AG04450 (cell line): ENCODE results near the gene CORO6. TPM values are rescaled to one million over a fixed set of nuclear protein-coding genes. Genes with fewer than 3 reads are reported as not detected.

Experiments
- CTCF ChIA-PET: fragments of 300-600, 350-600 bp; formaldehyde crosslinking; extraction: SDS; loops from one replicate; lab custom pipeline; 2022; ENCODE audit warnings: antibody characterized with exemption, inconsistent platforms; lab: Charles Lee
- POLR2A ChIA-PET: fragments of 350-600 bp; formaldehyde crosslinking; extraction: SDS; loops from one replicate; lab custom pipeline; 2021; ENCODE audit warnings: antibody characterized with exemption, inconsistent platforms; lab: Yijun Ruan, JAX
- DNase-seq: peaks from one replicate; pipeline ENCODE4 v3.0.0-alpha.2; 2011; ENCODE audit warnings: low read depth, low spot score
- H3K27ac ChIP-seq: one replicate; pipeline ENCODE4 v1.5.1; 2012; ENCODE audit warnings: low read depth, low read length, control low read depth
- H3K27me3 ChIP-seq: one replicate; pipeline ENCODE4 v1.6.0; 2012; ENCODE audit warnings: low read length; ENCODE audit not compliant: control insufficient read depth, insufficient read depth
- H3K4me3 ChIP-seq: 2 replicates; pipeline ENCODE4 v1.5.1; 2011; ENCODE audit warnings: mild to moderate bottlenecking, low read depth, low read length, control low read depth
- H3K9me3 ChIP-seq: 2 replicates; pipeline ENCODE4 v1.5.1; 2012; ENCODE audit warnings: low read length; ENCODE audit not compliant: control insufficient read depth, insufficient read depth
- CTCF ChIP-seq: IDR thresholded peaks from 2 replicates; pipeline ENCODE4 v1.5.1; 2011; ENCODE audit warnings: low read depth, low read length, control low read depth, inconsistent platforms
- polyA plus RNA-seq: library from polyadenylated mRNA; depleted of rRNA; stranded (reverse); fragments of >200 nt; gene quantifications from 2 replicates; pipeline ENCODE4 v1.2.3, GENCODE V29; 2011

Gene CORO6
- polyA plus RNA-seq, 1 experiment, result 9.3 TPM

- DNase-seq, result no peak
- Histone ChIP-seq H3K27ac (no peak overlapping the region), H3K27me3 (no peaks in the 10 kb centered on the region), H3K9me3 (no peaks in the 10 kb centered on the region; the same call in 1 of the 2 replicates), H3K4me3 (no peak overlapping the region)
- ChIA-PET CTCF (interaction anchor here (0.5 to 0.7 kb wide), 2 partner anchors 11 to 16 kb away, joined by 3 read pairs; no protein-coding TSS in a partner anchor), POLR2A (no interaction called here)
- no peak for TF ChIP-seq CTCF
Observed at GRCh38 chr17:29627951-29628350, 5.2 kb upstream of the CORO6 start.

DNA sequence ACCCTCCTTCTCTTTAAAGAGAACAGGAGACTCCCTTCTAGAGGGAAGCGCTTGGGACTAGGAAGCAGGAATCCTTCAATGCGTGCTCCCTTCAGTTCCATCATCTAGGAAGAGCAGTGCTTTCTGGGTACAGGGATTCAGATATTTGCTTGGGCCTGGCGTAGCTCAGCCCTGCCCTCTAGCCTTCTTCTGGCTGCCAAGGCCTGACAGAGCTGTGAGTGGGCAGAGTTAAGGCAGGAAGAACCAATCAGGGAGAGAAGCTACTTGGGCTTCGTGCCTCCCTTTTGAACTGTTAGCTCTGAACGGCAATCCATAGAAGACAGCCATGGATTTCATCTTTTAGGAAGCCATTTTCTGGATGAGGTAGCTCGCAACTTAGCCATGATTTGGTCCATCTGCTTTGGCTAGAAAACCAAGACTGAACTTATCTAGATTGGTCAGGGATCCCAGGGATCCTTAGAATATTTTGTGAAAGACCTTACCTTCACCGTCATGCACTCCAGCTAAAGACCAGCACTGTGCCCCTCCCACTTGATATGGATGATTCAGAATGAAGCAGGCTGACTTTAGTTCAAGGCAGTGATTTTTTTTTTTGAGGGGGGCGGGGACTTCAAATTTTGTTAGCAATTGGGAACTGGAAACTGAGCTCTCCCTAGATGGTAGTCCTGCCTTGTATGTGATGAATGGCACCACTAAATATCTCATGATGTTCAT lies 2.5 kb upstream of the CORO6 start:
- Histone ChIP-seq H3K27me3 (no peaks in the 10 kb centered on the region), H3K9me3 (no peaks in the 10 kb centered on the region; the same call in 1 of the 2 replicates), H3K4me3 (no peak overlapping the region), H3K27ac (no peak overlapping the region)
- TF ChIP-seq CTCF, result no peak
- POLR2A ChIA-PET, result no interaction called here
- CTCF ChIA-PET, result interaction anchor here (0.7 to 1.9 kb wide), 6 partner anchors 8 to 154 kb away, joined by 3 to 11 read pairs (median 4); no protein-coding TSS in a partner anchor
- no peak for DNase-seq

DNA sequence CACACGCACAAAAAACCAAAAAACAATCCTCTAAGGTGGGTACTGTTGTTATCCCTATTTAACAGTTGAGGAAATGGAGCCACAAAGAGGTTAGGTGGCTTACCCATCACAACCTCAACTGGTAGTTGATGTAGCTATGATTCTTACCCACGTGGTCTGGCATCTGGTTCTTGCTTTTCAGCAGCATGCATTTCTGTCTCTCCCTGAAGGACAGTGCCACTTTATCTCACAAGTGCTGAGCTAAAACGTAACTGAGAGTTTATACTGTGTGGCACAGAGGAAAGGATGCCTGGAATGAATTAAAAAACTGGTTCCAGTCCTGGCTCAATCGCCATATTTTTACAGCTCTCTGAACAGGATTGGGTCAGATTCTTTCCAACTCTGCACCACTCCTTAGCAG lies 1.9 kb upstream of the CORO6 start:
- Histone ChIP-seq H3K4me3 (no peak overlapping the region), H3K27me3 (no peaks in the 10 kb centered on the region), H3K27ac (no peak overlapping the region), H3K9me3 (no peaks in the 10 kb centered on the region; the same call in 1 of the 2 replicates)
- ChIA-PET CTCF (interaction anchor here (0.6 to 1.9 kb wide), 4 partner anchors 11 to 155 kb away, joined by 3 to 11 read pairs (median 4); no protein-coding TSS in a partner anchor), POLR2A (no interaction called here)
- TF ChIP-seq CTCF, result no peak
- DNase-seq, result no peak

- no peak for TF ChIP-seq CTCF
- no peaks in the 10 kb centered on the region; the same call in 1 of the 2 replicates for H3K9me3 ChIP-seq
- DNase-seq, result no peak
- no peak overlapping the region for H3K27ac ChIP-seq
- ChIA-PET CTCF (interaction anchor here (0.6 to 1.9 kb wide), 2 partner anchors 10 to 42 kb away, joined by 3 to 5 read pairs; no protein-coding TSS in a partner anchor), POLR2A (interaction anchor here (0.6 kb wide), 1 partner anchor 161 kb away, joined by 3 read pairs; no protein-coding TSS in a partner anchor)
- peak overlapping the region; percentile 77; the same call in 1 of the 2 replicates for H3K4me3 ChIP-seq
- no peaks in the 10 kb centered on the region for H3K27me3 ChIP-seq
Observed at GRCh38 chr17:29623283-29623647, 553 bp upstream of the CORO6 start.

DNA sequence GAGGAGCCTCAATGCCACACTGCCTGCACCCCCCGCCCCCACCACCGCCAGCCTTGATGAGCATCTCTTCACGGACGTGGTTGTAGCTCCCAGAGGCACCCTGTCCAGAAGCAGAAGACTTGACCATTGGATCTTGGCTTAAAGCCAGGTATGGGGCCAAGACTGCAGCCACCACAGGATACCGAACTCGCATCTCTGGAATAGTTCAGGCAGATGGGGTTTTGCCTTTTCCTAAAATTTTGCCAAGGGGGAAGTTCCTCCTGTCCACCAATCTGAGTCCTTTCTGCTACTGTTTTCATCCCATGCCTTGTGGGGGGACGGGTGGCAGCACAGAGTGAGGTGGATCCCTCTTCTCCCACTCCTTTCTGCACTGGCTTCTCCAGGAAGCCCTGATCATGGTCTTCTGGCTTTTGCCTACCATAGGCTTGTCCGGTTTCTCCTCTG lies 939 bp downstream of the CORO6 start:
- TF ChIP-seq CTCF, result no peak
- no peak overlapping the region for H3K27ac ChIP-seq
- H3K9me3 ChIP-seq, result no peaks in the 10 kb centered on the region; the same call in 1 of the 2 replicates
- no peak for DNase-seq
- peak overlapping the region; percentile 77 for H3K4me3 ChIP-seq
- no peaks in the 10 kb centered on the region for H3K27me3 ChIP-seq
- ChIA-PET POLR2A (no interaction called here), CTCF (interaction anchor here (0.6 to 1.1 kb wide), 3 partner anchors 18 to 477 kb away, joined by 3 to 5 read pairs (median 3); no protein-coding TSS in a partner anchor)
